Fibroblast of lung (primary cell): ENCODE data around the gene UBL4B. TPM values are rescaled to one million over a fixed set of nuclear protein-coding genes. Genes with fewer than 3 reads are reported as not detected.

Experiments used
- DNase-seq, 2 donors: peaks; one replicate each; pipeline versions ENCODE4 v3.0.0 to v3.0.0-alpha.2; 2010; ENCODE audit warnings: low read depth in 2 of 2
- H2AFZ ChIP-seq: 2 replicates; pipeline ENCODE4 v1.5.1; 2012; ENCODE audit warnings: low read length, control low read depth, inconsistent platforms
- H3K27ac ChIP-seq: 2 replicates; pipeline ENCODE4 v1.5.1; 2011; ENCODE audit warnings: low read length, control low read depth; ENCODE audit not compliant: insufficient read depth
- H3K27me3 ChIP-seq: 2 replicates; pipeline ENCODE4 v1.5.1; 2011; ENCODE audit warnings: mild to moderate bottlenecking, low read length; ENCODE audit not compliant: control insufficient read depth, insufficient read depth
- H3K36me3 ChIP-seq: 2 replicates; pipeline ENCODE4 v1.5.1; 2011; ENCODE audit warnings: low read length; ENCODE audit not compliant: control insufficient read depth, insufficient read depth
- H3K4me1 ChIP-seq: 2 replicates; pipeline ENCODE4 v1.5.1; 2011; ENCODE audit warnings: low read length; ENCODE audit not compliant: control insufficient read depth, insufficient read depth; ENCODE audit errors: extremely low read depth
- H3K4me2 ChIP-seq: 2 replicates; pipeline ENCODE4 v1.5.1; 2011; ENCODE audit warnings: low read length, control low read depth; ENCODE audit not compliant: insufficient read depth; ENCODE audit errors: extremely low read depth
- H3K4me3 ChIP-seq, 4 experiments: fragments of 200-600 bp in 1 of 4; sonication (generic) in 1 of 4; replicated peaks in 1 of 4; 2 replicates each; pipeline ENCODE4 v1.5.1; 2011 to 2016; ENCODE audit warnings: low read length in 4 of 4, low read depth in 3 of 4, mild to moderate bottlenecking in 3 of 4, control low read depth in 2 of 4, inconsistent platforms in 1 of 4, mixed read lengths in 1 of 4; ENCODE audit not compliant: insufficient read depth in 1 of 4; ENCODE audit errors: control extremely low read depth in 1 of 4
- H3K79me2 ChIP-seq: 2 replicates; pipeline ENCODE4 v1.5.1; 2012; ENCODE audit warnings: mild to moderate bottlenecking, low read length, inconsistent platforms; ENCODE audit not compliant: control insufficient read depth, insufficient read depth
- H3K9ac ChIP-seq: 2 replicates; pipeline ENCODE4 v1.5.1; 2011; ENCODE audit warnings: mild to moderate bottlenecking, low read length, control low read depth; ENCODE audit not compliant: insufficient read depth
- H3K9me3 ChIP-seq: 2 replicates; pipeline ENCODE4 v1.5.1; 2012; ENCODE audit warnings: low read depth, low read length; ENCODE audit not compliant: control insufficient read depth, insufficient read depth
- H4K20me1 ChIP-seq: 2 replicates; pipeline ENCODE4 v1.5.1; 2011; ENCODE audit warnings: low read length; ENCODE audit not compliant: control insufficient read depth, insufficient read depth; ENCODE audit errors: extremely low read depth
- CTCF ChIP-seq, 2 donors: IDR thresholded peaks in 1 of 2; conservative IDR thresholded peaks in 1 of 2; 1 replicate in 1 of 2; 2 replicates in 1 of 2; pipeline ENCODE4 v1.5.1; 2011 to 2012; ENCODE audit warnings: low read length in 2 of 2, control low read depth in 1 of 2, inconsistent platforms in 1 of 2, low read depth in 1 of 2, mild to moderate bottlenecking in 1 of 2
- EZH2 ChIP-seq: IDR thresholded peaks from 2 replicates; pipeline ENCODE4 v1.5.1; 2012; ENCODE audit warnings: low read length, control low read depth, mild to moderate bottlenecking; ENCODE audit errors: missing control alignments
- polyA plus RNA-seq, 2 donors: library from polyadenylated mRNA; depleted of rRNA in 1 of 2; stranded (reverse) in 1 of 2; unstranded in 1 of 2; fragments of >200 nt; gene quantifications; 2 replicates each; pipeline ENCODE4 v1.2.1, GENCODE V29; 2011 to 2012; ENCODE audit warnings: missing spikeins in 1 of 2
- total RNA-seq: library from RNA; depleted of rRNA; stranded (reverse); fragments of >200 nt; gene quantifications from 2 replicates; pipeline ENCODE4 v1.2.1, GENCODE V29; 2014

Gene UBL4B
- total and polyA plus RNA-seq, 2 donors (not counting 1 experiment from before 2014, with no cell fraction given): not detected

GRCh38 chr1:110086961-110087360 is 25.3 kb upstream of the UBL4B start:
- Histone ChIP-seq H3K9ac (no peak overlapping the region), H3K4me3 (no peak overlapping the region), H3K4me2 (no peak overlapping the region), H3K36me3 (no peaks in the 10 kb centered on the region), H2AFZ (no peak overlapping the region), H3K9me3 (no peaks in the 10 kb centered on the region), H3K27ac (no peak overlapping the region), H3K27me3 (peaks cover 36% of the 10 kb centered on the region), H4K20me1 (no peaks in the 10 kb centered on the region), H3K4me1 (no peaks in the 10 kb centered on the region), H3K79me2 (no peaks in the 10 kb centered on the region)
- no peak for TF ChIP-seq CTCF (conservative IDR thresholded peaks at IDR 0.05 in 1 of 2, IDR thresholded peaks at IDR 0.05 in 1 of 2; ENCODE audit: low read depth in 1 of 2, low read length in 2 of 2)
- no peak for TF ChIP-seq EZH2
- no peak for DNase-seq

- no peaks in the 10 kb centered on the region for H3K79me2 ChIP-seq
- peaks cover 27% of the 10 kb centered on the region for H3K27me3 ChIP-seq
- no peaks in the 10 kb centered on the region for H3K9me3 ChIP-seq
- H3K4me2 ChIP-seq: no peak overlapping the region
- no peaks in the 10 kb centered on the region for H4K20me1 ChIP-seq
- DNase-seq: peak; percentile 36 to 53
- no peak overlapping the region for H3K27ac ChIP-seq
- H3K4me1 ChIP-seq: no peaks in the 10 kb centered on the region
- TF ChIP-seq EZH2: no peak
- TF ChIP-seq CTCF (conservative IDR thresholded peaks at IDR 0.05 in 1 of 2, IDR thresholded peaks at IDR 0.05 in 1 of 2; ENCODE audit: low read depth in 1 of 2, low read length in 2 of 2): peak; percentile 61 to 77
- no peaks in the 10 kb centered on the region for H3K36me3 ChIP-seq
- no peak overlapping the region for H2AFZ ChIP-seq
- no peak overlapping the region for H3K9ac ChIP-seq
- H3K4me3 ChIP-seq: no peak overlapping the region
These were observed 24.2 kb upstream of the UBL4B start for GRCh38 chr1:110087812-110088738.

DNA sequence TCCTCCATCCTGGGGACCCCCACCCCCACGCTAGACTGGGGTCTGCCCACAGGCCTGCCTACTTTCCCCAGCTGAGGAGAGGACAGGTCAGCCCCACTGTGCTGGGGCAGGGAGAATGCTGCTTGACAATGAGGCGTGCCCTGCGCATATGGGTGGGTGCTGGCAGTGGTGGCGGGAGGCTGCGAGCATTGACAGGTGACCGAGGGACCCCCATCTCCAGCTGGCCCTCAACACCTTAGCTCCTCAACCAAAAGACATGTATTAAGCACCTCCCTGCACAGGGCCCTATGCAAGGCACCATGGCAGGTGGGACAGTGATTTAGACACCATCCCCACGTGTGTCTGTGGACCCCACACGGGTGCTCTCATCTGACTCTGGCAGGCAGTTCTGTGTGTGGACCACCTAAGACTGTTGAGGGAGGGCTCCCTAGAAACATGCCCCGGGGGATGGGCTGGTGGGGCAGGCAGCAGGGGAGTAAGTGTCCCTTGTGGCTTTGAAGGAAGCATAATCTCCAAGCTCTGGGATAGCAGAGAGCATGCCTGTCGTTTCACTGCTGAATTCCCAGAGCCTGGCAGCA is 23.4 kb upstream of the UBL4B start:
- Histone ChIP-seq H3K4me2 (no peak overlapping the region), H3K4me3 (no peak overlapping the region), H3K27me3 (peaks cover 23% of the 10 kb centered on the region), H3K9ac (no peak overlapping the region), H3K27ac (no peak overlapping the region), H3K36me3 (no peaks in the 10 kb centered on the region), H2AFZ (no peak overlapping the region), H4K20me1 (no peaks in the 10 kb centered on the region), H3K79me2 (no peaks in the 10 kb centered on the region), H3K9me3 (no peaks in the 10 kb centered on the region), H3K4me1 (no peaks in the 10 kb centered on the region)
- TF ChIP-seq CTCF (conservative IDR thresholded peaks at IDR 0.05 in 1 of 2, IDR thresholded peaks at IDR 0.05 in 1 of 2; ENCODE audit: low read depth in 1 of 2, low read length in 2 of 2) (no peak), EZH2 (no peak)
- DNase-seq: no peak
